ENCODE data around the gene IFI44L. TPM values are rescaled to one million over a fixed set of nuclear protein-coding genes. Genes with fewer than 3 reads are reported as not detected.

IFI44L gene
- 0.78 and 2.7 TPM in 2 replicates for total RNA-seq

DNA sequence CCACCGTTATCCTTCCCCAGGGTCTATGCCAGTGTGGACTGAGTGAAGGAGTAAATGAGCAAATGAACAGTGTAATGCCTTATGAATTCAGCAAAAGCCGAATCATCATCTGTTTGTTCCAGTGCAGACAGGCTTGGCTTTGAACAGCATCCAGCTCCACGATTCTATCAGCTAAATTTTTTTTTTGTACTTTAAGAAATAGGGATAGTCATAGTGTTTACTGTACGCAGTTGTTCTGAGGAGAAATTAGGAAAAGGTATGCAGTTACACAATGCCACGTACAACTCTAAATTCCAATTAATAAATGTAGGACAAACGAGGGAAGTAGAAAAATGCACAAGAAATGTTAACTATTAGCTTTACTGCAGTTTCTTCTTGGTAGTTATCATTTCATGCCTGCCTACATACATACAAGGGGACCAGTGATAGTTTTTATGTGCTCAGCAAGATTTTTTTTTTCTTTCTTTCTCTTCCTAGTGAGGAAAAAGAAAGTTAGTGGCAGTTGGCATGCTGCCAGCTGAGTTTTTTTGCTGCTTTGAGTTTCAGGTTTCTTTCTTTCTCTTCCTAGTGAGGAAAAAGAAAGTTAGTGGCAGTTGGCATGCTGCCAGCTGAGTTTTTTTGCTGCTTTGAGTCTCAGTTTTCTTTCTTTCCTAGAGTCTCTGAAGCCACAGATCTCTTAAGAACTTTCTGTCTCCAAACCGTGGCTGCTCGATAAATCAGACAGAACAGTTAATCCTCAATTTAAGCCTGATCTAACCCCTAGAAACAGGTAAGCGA lies at the start of gene IFI44L:
Gene IFI44L, plus strand, starts transcription at position 646 of the 777 bp plus-strand sequence. CDS start 7,468 bp downstream, outside the sequence.

DNA sequence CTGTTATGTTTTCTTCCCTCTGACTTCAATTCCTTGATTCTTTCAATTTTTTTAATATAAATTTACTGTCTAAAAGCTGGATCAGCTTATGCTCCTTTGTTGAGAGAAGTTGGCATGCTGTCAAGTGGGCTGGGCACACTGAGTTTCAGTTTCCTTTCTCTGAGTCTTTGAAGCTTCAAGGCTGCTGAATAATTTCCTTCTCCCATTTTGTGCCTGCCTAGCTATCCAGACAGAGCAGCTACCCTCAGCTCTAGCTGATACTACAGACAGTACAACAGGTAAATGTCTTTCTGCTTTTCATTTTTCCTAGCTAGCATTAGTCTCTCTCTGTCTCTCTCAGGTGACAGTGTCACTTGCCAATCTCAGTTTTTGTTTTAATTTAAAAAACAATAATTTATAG lies 29.4 kb downstream of the IFI44L start, which contains the start of gene IFI44:
Gene IFI44, plus strand, starts transcription at position 204 of the 400 bp plus-strand sequence. CDS start 365 bp downstream, outside the sequence.

Other genes with a start within 250 kb of the IFI44L start
- gene PTGFR, start 129.5 kb upstream of the IFI44L start, total RNA-seq, result 0.07 TPM in 1 of 2 replicates, not detected in the other
- 2.4 and 5.2 TPM in 2 replicates for gene IFI44, start 29.4 kb downstream of the IFI44L start, total RNA-seq